SK-N-SH (cell line): Measurements from ENCODE around the gene ARHGAP15. TPM values are rescaled to one million over a fixed set of nuclear protein-coding genes. Genes with fewer than 3 reads are reported as not detected.

Source experiments
- CTCF ChIA-PET: fragments of 300-600, 350-600 bp; formaldehyde crosslinking; extraction: SDS; loops from one replicate; lab custom pipeline; 2021; lab: Yijun Ruan, JAX
- POLR2A ChIA-PET: fragments of 350-600 bp; sonication (Branson Sonifier 250); formaldehyde crosslinking; extraction: SDS; loops from one replicate; lab custom pipeline; 2020; ENCODE audit warnings: antibody characterized with exemption, inconsistent platforms; lab: Yijun Ruan, JAX
- DNase-seq: peaks from one replicate; pipeline ENCODE4 v3.0.0; 2012
- H2AFZ ChIP-seq: fragments of 200-600 bp; sonication (generic); 2 replicates; pipeline ENCODE4 v1.8.1; 2016; ENCODE audit warnings: antibody characterized with exemption, mild to moderate bottlenecking, low read depth
- H3F3A ChIP-seq: fragments of 200-600 bp; sonication (generic); replicated peaks from 2 replicates; pipeline ENCODE3; 2016; ENCODE audit warnings: antibody characterized with exemption, mild to moderate bottlenecking; ENCODE audit not compliant: insufficient read depth
- H3K27ac ChIP-seq, 2 experiments: fragments of 200-500 bp in 1 of 2; fragments of 200-600 bp in 1 of 2; sonication (Bioruptor generic) in 1 of 2; sonication (generic), shearing (Covaris generic) in 1 of 2; 2 replicates each; pipeline versions ENCODE4 v1.5.1 to v1.6.1; 2014 to 2016; ENCODE audit warnings: low read depth in 2 of 2, inconsistent platforms in 1 of 2, low read length in 1 of 2, mild to moderate bottlenecking in 1 of 2, mixed read lengths in 1 of 2
- H3K27me3 ChIP-seq: fragments of 200-600 bp; sonication (generic), shearing (Covaris generic); 2 replicates; pipeline ENCODE4 v1.6.1; 2016; ENCODE audit warnings: mixed run types; ENCODE audit not compliant: insufficient read depth
- H3K36me3 ChIP-seq, 2 experiments: fragments of 200-500 bp in 1 of 2; fragments of 200-600 bp in 1 of 2; sonication (Bioruptor generic) in 1 of 2; sonication (generic) in 1 of 2; replicated peaks in 1 of 2; 2 replicates each; pipeline versions ENCODE3 to v1.5.1; 2014 to 2016; ENCODE audit warnings: low read length in 1 of 2, mild to moderate bottlenecking in 1 of 2; ENCODE audit not compliant: insufficient read depth in 2 of 2, control insufficient read depth in 1 of 2
- H3K4me1 ChIP-seq, 2 experiments: fragments of 200-500 bp in 1 of 2; fragments of 200-600 bp in 1 of 2; sonication (Bioruptor generic) in 1 of 2; sonication (generic), shearing (Covaris generic) in 1 of 2; 2 replicates each; pipeline versions ENCODE4 v1.5.1 to v1.6.1; 2014 to 2016; ENCODE audit warnings: low read depth in 1 of 2, low read length in 1 of 2, mixed run types in 1 of 2; ENCODE audit not compliant: insufficient read depth in 2 of 2, control insufficient read depth in 1 of 2
- H3K4me2 ChIP-seq: fragments of 200-600 bp; sonication (generic), shearing (Covaris generic); 2 replicates; pipeline ENCODE4 v1.6.1; 2017; ENCODE audit warnings: mixed run types
- H3K4me3 ChIP-seq, 2 experiments: fragments of 200-500 bp in 1 of 2; fragments of 200-600 bp in 1 of 2; sonication (Bioruptor generic) in 1 of 2; sonication (generic), shearing (Covaris generic) in 1 of 2; 2 replicates each; pipeline versions ENCODE4 v1.5.1 to v1.8.1; 2014 to 2016; ENCODE audit warnings: low read depth in 2 of 2, inconsistent platforms in 1 of 2, low read length in 1 of 2, mild to moderate bottlenecking in 1 of 2, mixed read lengths in 1 of 2, moderate library complexity in 1 of 2
- H3K79me2 ChIP-seq: fragments of 200-600 bp; sonication (generic); 2 replicates; pipeline ENCODE4 v1.8.1; 2017; ENCODE audit warnings: mild to moderate bottlenecking; ENCODE audit not compliant: insufficient read depth
- H3K9ac ChIP-seq: fragments of 200-600 bp; sonication (generic); 2 replicates; pipeline ENCODE4 v1.6.1; 2017; ENCODE audit warnings: mixed run types
- H3K9me2 ChIP-seq: fragments of 200-600 bp; sonication (generic); 2 replicates; pipeline ENCODE4 v1.6.1; 2017; ENCODE audit warnings: mixed run types
- H3K9me3 ChIP-seq: fragments of 200-600 bp; sonication (generic); 2 replicates; pipeline ENCODE4 v1.6.1; 2017; ENCODE audit warnings: mixed run types, mild to moderate bottlenecking, moderate library complexity
- H4K20me1 ChIP-seq: fragments of 200-600 bp; sonication (generic); 2 replicates; pipeline ENCODE4 v1.6.1; 2017; ENCODE audit warnings: mild to moderate bottlenecking, mixed run types; ENCODE audit not compliant: insufficient read depth
- CHD2 ChIP-seq: fragments of 150-350 bp; IDR thresholded peaks from 2 replicates; pipeline ENCODE4 v1.6.1; 2018; ENCODE audit warnings: low read length; ENCODE audit not compliant: partially characterized antibody
- ELF1 ChIP-seq: IDR thresholded peaks from 2 replicates; pipeline ENCODE4 v1.4.0; 2012
- FOSL2 ChIP-seq: IDR thresholded peaks from 2 replicates; pipeline ENCODE4 v1.4.0; 2012; ENCODE audit warnings: low read depth, mild to moderate bottlenecking, moderate library complexity, borderline replicate concordance
- FOXJ3 ChIP-seq: sonication (generic); formaldehyde crosslinking; IDR thresholded peaks from 2 replicates; pipeline ENCODE4 v1.5.1; 2020; ENCODE audit warnings: mild to moderate bottlenecking, missing genetic modification reagents
- GATA2 ChIP-seq: sonication (generic); formaldehyde crosslinking; IDR thresholded peaks from 2 replicates; pipeline ENCODE4 v1.5.0; 2020; ENCODE audit warnings: mild to moderate bottlenecking, missing genetic modification reagents
- IRF3 ChIP-seq: fragments of 150-350 bp; IDR thresholded peaks from 2 replicates; pipeline ENCODE4 v1.6.1; 2016; ENCODE audit warnings: mild to moderate bottlenecking, low read depth, low read length
- JUND ChIP-seq: IDR thresholded peaks from 2 replicates; pipeline ENCODE4 v1.4.0; 2012
- MEF2A ChIP-seq: IDR thresholded peaks from 2 replicates; pipeline ENCODE4 v1.4.0; 2012; ENCODE audit warnings: low read depth, borderline replicate concordance
- NRF1 ChIP-seq: IDR thresholded peaks from 2 replicates; pipeline ENCODE4 v1.6.1; 2012; ENCODE audit warnings: low read depth, mild to moderate bottlenecking, low read length
- RCOR1 ChIP-seq: fragments of 150-350 bp; IDR thresholded peaks from 2 replicates; pipeline ENCODE4 v1.6.1; 2017; ENCODE audit warnings: antibody characterized with exemption, low read length
- REST ChIP-seq: IDR thresholded peaks from 2 replicates; pipeline ENCODE4 v1.6.1; 2012; ENCODE audit warnings: mild to moderate bottlenecking, low read depth, low read length, moderate library complexity
- RFX5 ChIP-seq: IDR thresholded peaks from 2 replicates; pipeline ENCODE4 v1.6.1; 2012; ENCODE audit warnings: mild to moderate bottlenecking, improper control_type of control experiment, low read length
- RXRA ChIP-seq: IDR thresholded peaks from 2 replicates; pipeline ENCODE4 v1.4.0; 2012; ENCODE audit warnings: low read depth, mild to moderate bottlenecking, borderline replicate concordance
- SIN3A ChIP-seq: IDR thresholded peaks from 2 replicates; pipeline ENCODE4 v1.6.1; 2012; ENCODE audit warnings: low read depth, mild to moderate bottlenecking, low read length, moderate library complexity, borderline replicate concordance
- SMC3 ChIP-seq: IDR thresholded peaks from 2 replicates; pipeline ENCODE4 v1.6.1; 2012; ENCODE audit warnings: low read depth, low read length, improper control_type of control experiment
- TCF12 ChIP-seq: IDR thresholded peaks from 2 replicates; pipeline ENCODE4 v1.4.0; 2012
- TEAD4 ChIP-seq: IDR thresholded peaks from 2 replicates; pipeline ENCODE4 v1.4.0; 2012; ENCODE audit warnings: mild to moderate bottlenecking, borderline replicate concordance; ENCODE audit not compliant: insufficient read depth
- USF2 ChIP-seq: fragments of 150-350 bp; IDR thresholded peaks from 2 replicates; pipeline ENCODE4 v1.6.1; 2017; ENCODE audit warnings: antibody characterized with exemption, low read length, low read depth, borderline replicate concordance
- ZBTB33 ChIP-seq: IDR thresholded peaks from 2 replicates; pipeline ENCODE4 v1.4.0; 2012; ENCODE audit warnings: low read depth, borderline replicate concordance
- WGBS: methylation state at CpG from one replicate; pipeline ENCODE4 v1.1.6; 2017; ENCODE audit warnings: low lambda C conversion rate; 5-methylcytosine and 5-hydroxymethylcytosine counted together
- polyA plus RNA-seq, 3 experiments: library from polyadenylated mRNA; depleted of rRNA; stranded (reverse); fragments of >200 nt; gene quantifications; 2 replicates each; pipeline ENCODE4 v1.2.3, GENCODE V29; 2012

The ARHGAP15 gene
- polyA plus RNA-seq, 1 of the 3 experiments (the other 2 are of a cell fraction) = not detected

GRCh38 chr2:143491131-143491530, 361.9 kb downstream of the ARHGAP15 start (continued):
- TF ChIP-seq USF2 (no peak), MEF2A (no peak), RFX5 (no peak), REST (no peak), JUND (no peak), FOXJ3 (CRISPR knock-in tag) (no peak)
- TF ChIP-seq, all 33 proteins: peak for 0

GRCh38 chr2:143493339-143493738, 364.1 kb downstream of the ARHGAP15 start:
- H3K9me3 ChIP-seq = no peaks in the 10 kb centered on the region; the same call in 1 of the 2 replicates
- 93% methylated on average over 1 of the region's 1 CpG for WGBS
- DNase-seq = no peak
- no peaks in the 10 kb centered on the region for H3K27me3 ChIP-seq
- no peak overlapping the region for H3K27ac ChIP-seq
- H3K4me1 ChIP-seq = no peaks in the 10 kb centered on the region; a peak in 1 of 4 replicates
- no peak overlapping the region for H3K4me2 ChIP-seq
- H3K9ac ChIP-seq = no peak overlapping the region
- no peak overlapping the region for H3K4me3 ChIP-seq
- no peaks in the 10 kb centered on the region for H3K79me2 ChIP-seq
- TF ChIP-seq RFX5 = no peak
- no peak for TF ChIP-seq NRF1
- TF ChIP-seq MEF2A = no peak
- no peak for TF ChIP-seq SMC3
- TF ChIP-seq TCF12 = no peak
- no peak for TF ChIP-seq ZBTB33
- no peak for TF ChIP-seq GATA2
- TF ChIP-seq SIN3A = no peak
- no peak for TF ChIP-seq RCOR1
- no peak for TF ChIP-seq FOSL2
- TF ChIP-seq TEAD4 = no peak
- no peak for TF ChIP-seq RXRA
- no peak for TF ChIP-seq IRF3
- no peak for TF ChIP-seq CHD2
- TF ChIP-seq REST = no peak
- TF ChIP-seq ELF1 = no peak
- H2AFZ ChIP-seq = no peak overlapping the region
- H3F3A ChIP-seq = peaks cover 13% of the 10 kb centered on the region
- H3K36me3 ChIP-seq = peaks cover 0 to 4% of the 10 kb centered on the region in 2 experiments
- ChIA-PET CTCF (no interaction called here), POLR2A (no interaction called here)
- no peaks in the 10 kb centered on the region; the same call in 1 of the 2 replicates for H3K9me2 ChIP-seq
- H4K20me1 ChIP-seq = no peaks in the 10 kb centered on the region
